A549 (cell line): ENCODE measurements around the gene PLEKHA7. TPM values are rescaled to one million over a fixed set of nuclear protein-coding genes. Genes with fewer than 3 reads are reported as not detected.

ENCODE experiments used
- ATAC-seq, 2 experiments: fragments of 200-7000 bp in 1 of 2; fragments of >200 bp in 1 of 2; cut with Nextera tagmentation in 1 of 2; cut with Tn5 transposase in 1 of 2; 3 replicates each; pipeline versions ENCODE4 v1.8.0 to v1.9.1; 2018 to 2020; ENCODE audit warnings: mild to moderate bottlenecking in 1 of 2, moderate library complexity in 1 of 2
- CTCF ChIA-PET: fragments of 300-600 bp; sonication (Branson Sonifier 250); formaldehyde crosslinking; extraction: SDS; loops from one replicate; lab custom pipeline; 2021; ENCODE audit warnings: antibody characterized with exemption, inconsistent platforms; lab: Yijun Ruan, JAX
- POLR2A ChIA-PET: fragments of 350-600 bp; formaldehyde crosslinking; extraction: SDS; loops from one replicate; lab custom pipeline; 2021; ENCODE audit warnings: antibody characterized with exemption, inconsistent platforms; lab: Yijun Ruan, JAX
- DNase-seq, 2 experiments: peaks; one replicate each; pipeline versions ENCODE4 v3.0.0 to v3.0.0-alpha.2; 2011 to 2016; ENCODE audit warnings: low read depth in 1 of 2, low spot score in 1 of 2
- FAIRE-seq: peaks from 2 replicates; lab custom pipeline; 2011; peaks lifted over from hg19 to GRCh38; lab: Jason Lieb, UNC
- H3K27ac ChIP-seq, 2 experiments: fragments of >200 bp; sonication (Bioruptor Twin); formaldehyde crosslinking; 3 replicates each; pipeline ENCODE4 v1.5.1; 2016 to 2017
- H3K4me1 ChIP-seq: fragments of >200 bp; sonication (Bioruptor Twin); formaldehyde crosslinking; 3 replicates; pipeline ENCODE4 v1.6.1; 2016
- H3K4me2 ChIP-seq: fragments of >200 bp; sonication (Bioruptor Twin); formaldehyde crosslinking; 3 replicates; pipeline ENCODE4 v1.6.1; 2016
- H3K4me3 ChIP-seq: fragments of >200 bp; sonication (Bioruptor Twin); formaldehyde crosslinking; 3 replicates; pipeline ENCODE4 v1.5.1; 2016
- H3K9me3 ChIP-seq: fragments of >200 bp; sonication (Bioruptor Twin); formaldehyde crosslinking; 3 replicates; pipeline ENCODE4 v1.6.1; 2016
- BCL3 ChIP-seq: fragments of >200 bp; sonication (Bioruptor Twin); formaldehyde crosslinking; IDR thresholded peaks from 3 replicates; pipeline ENCODE4 v1.6.1; 2016
- CBX8 ChIP-seq: fragments of 200-600 bp; sonication (generic); IDR thresholded peaks from 2 replicates; pipeline ENCODE4 v1.6.1; 2016
- CTCF ChIP-seq: fragments of >200 bp; sonication (Bioruptor Twin); formaldehyde crosslinking; IDR thresholded peaks from 3 replicates; pipeline ENCODE4 v1.5.1; 2016
- ELK1 ChIP-seq: fragments of 150-350 bp; IDR thresholded peaks from 2 replicates; pipeline ENCODE4 v1.6.1; 2014; ENCODE audit warnings: low read depth, mild to moderate bottlenecking, low read length
- EP300 ChIP-seq, 2 experiments: fragments of >200 bp; sonication (Bioruptor Twin); formaldehyde crosslinking; IDR thresholded peaks; 2 replicates in 1 of 2; 3 replicates in 1 of 2; pipeline ENCODE4 v1.6.1; 2016 to 2017
- FOXS1 ChIP-seq: fragments of 250-450 bp; sonication (Bioruptor Pico); IDR thresholded peaks from 2 replicates; pipeline ENCODE4 v1.5.0; 2020; ENCODE audit warnings: mild to moderate bottlenecking, moderate library complexity
- GATA3 ChIP-seq: IDR thresholded peaks from 2 replicates; pipeline ENCODE4 v1.6.1; 2012; ENCODE audit warnings: borderline replicate concordance
- HDAC2 ChIP-seq: fragments of 200-600 bp; sonication (generic); IDR thresholded peaks from 2 replicates; pipeline ENCODE4 v1.6.1; 2016
- HOXB5 ChIP-seq: fragments of 250-450 bp; sonication (Bioruptor Pico); IDR thresholded peaks from 2 replicates; pipeline ENCODE4 v1.5.0; 2020; ENCODE audit warnings: mild to moderate bottlenecking, moderate library complexity
- KDM5A ChIP-seq: fragments of 200-600 bp; sonication (generic); IDR thresholded peaks from 2 replicates; pipeline ENCODE4 v1.6.1; 2016; ENCODE audit warnings: antibody characterized with exemption, mild to moderate bottlenecking
- MAZ ChIP-seq: fragments of 150-350 bp; IDR thresholded peaks from 2 replicates; pipeline ENCODE4 v1.6.1; 2014; ENCODE audit warnings: antibody characterized with exemption, low read depth, low read length, borderline replicate concordance
- NPAS2 ChIP-seq: fragments of 250-450 bp; sonication (Bioruptor Pico); IDR thresholded peaks from 2 replicates; pipeline ENCODE4 v1.8.0; 2022; ENCODE audit warnings: mild to moderate bottlenecking, moderate library complexity, borderline replicate concordance
- POLR2A ChIP-seq: IDR thresholded peaks from 2 replicates; pipeline ENCODE4 v1.6.1; 2012; ENCODE audit warnings: mild to moderate bottlenecking, low read length
- RAD21 ChIP-seq, 2 experiments: fragments of >200 bp in 1 of 2; sonication (Bioruptor Twin) in 1 of 2; formaldehyde crosslinking in 1 of 2; IDR thresholded peaks in 1 of 2; conservative IDR thresholded peaks in 1 of 2; 2 replicates in 1 of 2; 3 replicates in 1 of 2; pipeline ENCODE4 v1.6.1; 2012 to 2018; ENCODE audit warnings: inconsistent platforms in 1 of 2
- RARB ChIP-seq: fragments of 250-450 bp; sonication (Bioruptor Pico); IDR thresholded peaks from 2 replicates; pipeline ENCODE4 v1.8.0; 2021; ENCODE audit warnings: mild to moderate bottlenecking, moderate library complexity
- RCOR1 ChIP-seq: fragments of 150-350 bp; IDR thresholded peaks from 2 replicates; pipeline ENCODE4 v1.6.1; 2014; ENCODE audit warnings: antibody characterized with exemption, low read length, low read depth
- SREBF2 ChIP-seq: fragments of 450-650 bp; IDR thresholded peaks from 2 replicates; pipeline ENCODE4 v1.6.1; 2014; ENCODE audit warnings: mild to moderate bottlenecking, moderate library complexity
- USF2 ChIP-seq: fragments of 450-650 bp; IDR thresholded peaks from 2 replicates; pipeline ENCODE4 v1.6.1; 2014; ENCODE audit warnings: antibody characterized with exemption
- ZC3H11A ChIP-seq: fragments of 450-650 bp; IDR thresholded peaks from 2 replicates; pipeline ENCODE4 v1.6.1; 2014; ENCODE audit warnings: antibody characterized with exemption, mild to moderate bottlenecking
- ZFP36 ChIP-seq: fragments of 450-650 bp; IDR thresholded peaks from 2 replicates; pipeline ENCODE4 v1.6.1; 2014; ENCODE audit warnings: borderline replicate concordance; ENCODE audit not compliant: partially characterized antibody
- ZSCAN20 ChIP-seq: fragments of 250-450 bp; sonication (Bioruptor Pico); IDR thresholded peaks from 2 replicates; pipeline ENCODE4 v1.8.0; 2022; ENCODE audit warnings: mild to moderate bottlenecking, moderate library complexity
- WGBS: methylation state at CpG from one replicate; pipeline ENCODE4 v1.1.6; 2017; ENCODE audit errors: missing lambda C conversion rate; 5-methylcytosine and 5-hydroxymethylcytosine counted together
- polyA plus RNA-seq, 4 experiments: library from polyadenylated mRNA; depleted of rRNA in 3 of 4; stranded (reverse); fragments of >200 nt; fragmentation: RNase III in 1 of 4; extraction: RNeasy Plus Mini Kit Qiagen cat#74134 plus additional on column Dnase treatment in 1 of 4; gene quantifications; 2 replicates in 3 of 4; 3 replicates in 1 of 4; pipeline ENCODE4 v1.2.3, GENCODE V29; 2011 to 2017

Gene PLEKHA7
- polyA plus RNA-seq, 2 of the 4 experiments (the other 2 are of a cell fraction): 8.7 to 13.8 TPM

- TF ChIP-seq NPAS2 (CRISPR knock-in tag): no peak
- TF ChIP-seq, all 56 proteins: peak for 0
- DNase-seq (no peak), ATAC-seq (no peak), FAIRE-seq (no peak)
- POLR2A ChIA-PET: no interaction called here
- CTCF ChIA-PET: interaction anchor here (7.9 kb wide), 1 partner anchor 9 kb away, joined by 94 read pairs; no protein-coding TSS in a partner anchor
- Histone ChIP-seq H3K9me3 (no peaks in the 10 kb centered on the region), H3K4me3 (no peak overlapping the region), H3K27ac (no peak overlapping the region), H3K4me1 (no peaks in the 10 kb centered on the region; the same call in 1 of the 3 replicates), H3K4me2 (no peak overlapping the region)
- 82% methylated on average over 9 of the region's 11 CpGs for WGBS
Observed at GRCh38 chr11:16781936-16782919, 232.0 kb downstream of the PLEKHA7 start.

- no peak for FAIRE-seq
- H3K27ac ChIP-seq: no peak overlapping the region
- no peaks in the 10 kb centered on the region for H3K9me3 ChIP-seq
- H3K4me2 ChIP-seq: no peak overlapping the region
- DNase-seq: no peak
- no peak for ATAC-seq
- no peaks in the 10 kb centered on the region; the same call in 1 of the 3 replicates for H3K4me1 ChIP-seq
- no peak overlapping the region for H3K4me3 ChIP-seq
- TF ChIP-seq CTCF (no peak), NPAS2 (CRISPR knock-in tag) (no peak), BCL3 (no peak), RARB (CRISPR knock-in tag) (no peak), ZSCAN20 (no peak), MAZ (no peak), FOXS1 (no peak)
- 89% methylated on average over 19 of the region's 19 CpGs for WGBS
- ChIA-PET POLR2A (no interaction called here), CTCF (interaction anchor here (0.6 to 2.7 kb wide), 2 partner anchors 8 to 1870 kb away, joined by 3 to 10 read pairs; no protein-coding TSS in a partner anchor)
Observed at GRCh38 chr11:16780698-16781550, 233.3 kb downstream of the PLEKHA7 start.

GRCh38 chr11:16780146-16780545, 234.1 kb downstream of the PLEKHA7 start:
- ChIA-PET CTCF (interaction anchor here (1.0 to 2.7 kb wide), 2 partner anchors 9 to 283 kb away, joined by 4 to 10 read pairs; no protein-coding TSS in a partner anchor), POLR2A (no interaction called here)
- Histone ChIP-seq H3K4me2 (no peak overlapping the region), H3K4me3 (no peak overlapping the region), H3K27ac (no peak overlapping the region), H3K9me3 (no peaks in the 10 kb centered on the region), H3K4me1 (no peaks in the 10 kb centered on the region; the same call in 1 of the 3 replicates)
- FAIRE-seq (no peak), DNase-seq (no peak), ATAC-seq (no peak)
- no peak for TF ChIP-seq RAD21 (conservative IDR thresholded peaks at IDR 0.05 in 1 of 2, IDR thresholded peaks at IDR 0.05 in 1 of 2)
- no peak for TF ChIP-seq HDAC2
- no peak for TF ChIP-seq SREBF2
- no peak for TF ChIP-seq EP300 (IDR thresholded peaks at IDR 0.05)
- no peak for TF ChIP-seq RCOR1
- TF ChIP-seq HOXB5 (CRISPR knock-in tag): no peak
- no peak for TF ChIP-seq POLR2A
- no peak for TF ChIP-seq ELK1
- no peak for TF ChIP-seq NPAS2 (CRISPR knock-in tag)
- TF ChIP-seq ZC3H11A: no peak
- no peak for TF ChIP-seq GATA3
- TF ChIP-seq USF2: no peak
- no peak for TF ChIP-seq CBX8
- no peak for TF ChIP-seq ZFP36
- TF ChIP-seq KDM5A: no peak
- WGBS: 94% methylated on average over 2 of the region's 2 CpGs
